ENCODE data around the gene ZNF765. TPM values are rescaled to one million over a fixed set of nuclear protein-coding genes. Genes with fewer than 3 reads are reported as not detected.
"Not testable (repeated sequence)": the region's sequence is repeated elsewhere in the genome, so short reads cannot be mapped to it uniquely, and the experiment has no call there.

Gene ZNF765
- polyA plus RNA-seq, 4 donors, result 10.2 to 15.7 (median 12.7) TPM

GRCh38 chr19:53420520-53421315 is 25.8 kb downstream of the ZNF765 start:
- not testable (repeated sequence) for DNase-seq (ENCODE audit: low read depth in 4 of 4, low spot score in 2 of 4)

DNA sequence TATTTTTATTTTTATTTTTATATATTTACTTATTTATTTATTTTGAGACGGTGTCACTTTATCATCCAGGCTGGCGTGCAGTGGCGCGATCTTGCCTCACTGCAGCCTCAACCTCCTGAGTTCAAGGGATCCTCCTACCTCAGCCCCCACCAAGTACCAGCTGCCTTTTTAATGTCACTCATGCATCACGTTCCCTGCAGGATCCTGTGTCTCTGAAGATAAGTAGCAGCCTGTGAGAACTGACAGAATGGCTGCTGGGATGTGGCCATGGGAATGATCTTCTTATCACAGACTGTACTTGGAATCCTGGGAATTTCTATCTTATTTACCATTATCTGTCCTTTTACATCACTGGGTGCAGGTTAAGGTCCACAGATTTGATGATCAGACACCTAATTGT is 27.6 kb downstream of the ZNF765 start:
- no peak for DNase-seq (ENCODE audit: low read depth in 4 of 4, low spot score in 2 of 4)

DNA sequence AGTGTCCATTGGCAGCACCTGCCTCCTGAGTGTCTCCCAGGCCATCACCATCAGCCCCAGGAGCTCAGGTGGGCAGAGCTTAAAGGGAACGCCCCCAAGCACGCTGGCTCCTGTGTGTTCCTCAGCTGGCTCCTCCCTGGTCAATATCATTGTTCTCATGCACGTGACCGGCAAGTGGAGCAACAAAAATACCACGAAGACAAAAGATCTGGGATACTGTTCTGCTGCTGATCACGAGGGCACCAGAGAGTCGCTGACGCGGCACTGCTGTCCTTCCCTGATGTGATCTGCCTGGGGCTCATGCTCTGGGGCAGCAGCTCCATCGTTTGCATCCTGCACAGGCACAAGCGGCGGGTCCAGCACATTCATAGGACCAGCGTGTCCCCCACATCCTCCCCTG is 28.1 kb downstream of the ZNF765 start:
- not testable (repeated sequence) for DNase-seq (ENCODE audit: low read depth in 4 of 4, low spot score in 2 of 4)

- DNase-seq (ENCODE audit: low read depth in 4 of 4, low spot score in 2 of 4), result not testable (repeated sequence)
Measured at GRCh38 chr19:53423680-53424079, 28.7 kb downstream of the ZNF765 start.

- DNase-seq (ENCODE audit: low read depth in 4 of 4, low spot score in 2 of 4), result peak in 3 of 4 donors; percentile 50 to 76 (median 53)
Measured at GRCh38 chr19:53424968-53425597, 30.1 kb downstream of the ZNF765 start.

DNA sequence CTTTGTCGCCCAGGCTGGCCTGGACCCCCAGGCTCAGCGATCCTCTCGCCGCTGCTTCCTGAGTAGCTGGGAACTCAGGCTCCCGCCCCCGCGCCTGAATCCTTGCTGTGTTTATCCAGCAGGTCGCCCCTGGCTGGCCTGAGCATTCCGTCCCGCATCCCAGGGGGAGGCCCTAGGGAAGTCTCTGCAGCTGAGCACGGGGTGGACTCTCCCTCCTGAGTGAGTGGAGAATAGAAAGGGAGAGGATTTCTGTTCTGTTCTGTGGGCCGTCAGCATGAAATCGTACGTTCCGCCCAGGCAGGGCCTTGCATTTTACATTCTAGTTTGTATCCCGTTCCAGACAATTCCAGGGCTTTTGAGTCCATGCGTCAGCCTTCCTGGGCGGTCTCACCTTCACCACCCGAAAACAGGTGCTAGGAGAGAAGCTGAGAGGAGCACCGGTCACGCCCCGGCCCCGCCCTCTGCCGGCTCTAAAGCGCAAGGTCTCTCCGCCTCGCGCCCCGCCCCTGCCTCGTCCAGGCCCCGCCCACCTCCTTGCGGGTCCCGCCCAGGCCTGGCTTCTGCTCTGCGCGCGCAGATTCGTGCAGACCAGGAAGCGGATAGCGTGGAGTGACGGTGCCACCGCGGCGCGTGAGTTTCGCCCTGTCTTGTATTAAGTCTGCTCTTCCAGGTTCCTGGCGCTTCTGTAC is 36.6 kb downstream of the ZNF765 start, which contains the start of gene ZNF761:
Gene ZNF761 (plus strand): TSS at position 586 of the 689 bp plus-strand sequence. CDS start 15,285 bp downstream, outside the sequence.
- peak; percentile 73 to 84 (median 84) for DNase-seq (ENCODE audit: low read depth in 4 of 4, low spot score in 2 of 4)

- no peak for DNase-seq (ENCODE audit: low read depth in 4 of 4, low spot score in 2 of 4)
Measured at GRCh38 chr19:53432088-53432661, 37.2 kb downstream of the ZNF765 start.

DNA sequence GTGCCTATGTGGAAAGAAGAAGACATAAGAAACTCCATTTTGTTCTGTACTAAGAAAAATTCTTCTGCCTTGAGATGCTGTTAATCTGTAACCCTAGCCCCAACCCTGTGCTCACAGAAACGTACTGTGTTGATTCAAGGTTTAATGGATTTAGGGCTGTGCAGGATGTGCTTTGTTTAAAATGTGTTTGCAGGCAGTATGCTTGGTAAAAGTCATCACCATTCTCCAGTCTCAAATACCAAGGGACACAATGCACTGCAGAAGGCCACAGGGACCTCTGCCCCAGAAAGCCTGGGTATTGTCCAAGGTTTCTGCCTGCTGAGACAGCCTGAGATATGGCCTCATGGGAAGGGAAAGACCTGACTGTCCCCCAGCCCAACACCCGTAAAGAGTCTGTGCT is 48.9 kb downstream of the ZNF765 start:
- DNase-seq (ENCODE audit: low read depth in 4 of 4, low spot score in 2 of 4), result not testable (repeated sequence)

GRCh38 chr19:53447196-53447595 is 52.2 kb downstream of the ZNF765 start:
- not testable (repeated sequence) for DNase-seq (ENCODE audit: low read depth in 4 of 4, low spot score in 2 of 4)

DNA sequence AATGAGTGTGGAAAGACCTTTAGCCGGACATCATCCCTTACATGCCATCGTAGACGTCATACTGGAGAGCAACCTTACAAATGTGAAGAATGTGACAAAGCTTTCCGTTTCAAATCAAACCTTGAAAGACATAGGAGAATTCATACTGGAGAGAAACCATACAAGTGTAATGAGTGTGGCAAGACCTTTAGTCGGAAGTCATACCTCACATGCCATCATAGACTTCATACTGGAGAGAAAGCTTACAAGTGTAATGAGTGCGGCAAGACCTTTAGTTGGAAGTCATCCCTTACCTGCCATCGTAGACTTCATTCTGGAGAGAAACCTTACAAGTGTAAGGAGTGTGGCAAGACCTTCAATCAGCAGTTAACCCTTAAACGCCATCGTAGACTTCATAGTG is 60.9 kb downstream of the ZNF765 start:
- DNase-seq (ENCODE audit: low read depth in 4 of 4, low spot score in 2 of 4), result no peak

GRCh38 chr19:53460131-53460721 is 65.3 kb downstream of the ZNF765 start:
- DNase-seq (ENCODE audit: low read depth in 4 of 4, low spot score in 2 of 4), result not testable (repeated sequence)

DNA sequence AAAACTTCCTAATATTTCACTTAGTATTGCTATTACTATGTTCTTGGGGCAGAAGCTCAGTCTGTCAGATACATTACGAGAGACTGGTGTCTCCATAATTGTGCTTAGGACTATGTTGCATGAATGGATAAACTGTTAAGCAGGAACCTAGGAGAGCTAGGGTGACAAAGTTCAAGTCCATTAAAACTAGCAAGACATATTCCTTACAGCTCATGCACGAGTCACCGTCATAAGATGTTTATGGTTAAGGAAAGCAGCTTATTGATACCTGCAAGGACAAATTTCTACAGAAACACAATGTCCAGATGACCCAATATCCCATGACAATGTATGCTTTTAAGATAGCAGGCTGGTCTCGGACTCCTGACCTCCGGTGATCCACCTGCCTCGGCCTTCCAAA is 66.9 kb downstream of the ZNF765 start:
- no peak for DNase-seq (ENCODE audit: low read depth in 4 of 4, low spot score in 2 of 4)

- DNase-seq (ENCODE audit: low read depth in 4 of 4, low spot score in 2 of 4), result no peak
Measured at GRCh38 chr19:53462861-53463260, 67.9 kb downstream of the ZNF765 start.

DNA sequence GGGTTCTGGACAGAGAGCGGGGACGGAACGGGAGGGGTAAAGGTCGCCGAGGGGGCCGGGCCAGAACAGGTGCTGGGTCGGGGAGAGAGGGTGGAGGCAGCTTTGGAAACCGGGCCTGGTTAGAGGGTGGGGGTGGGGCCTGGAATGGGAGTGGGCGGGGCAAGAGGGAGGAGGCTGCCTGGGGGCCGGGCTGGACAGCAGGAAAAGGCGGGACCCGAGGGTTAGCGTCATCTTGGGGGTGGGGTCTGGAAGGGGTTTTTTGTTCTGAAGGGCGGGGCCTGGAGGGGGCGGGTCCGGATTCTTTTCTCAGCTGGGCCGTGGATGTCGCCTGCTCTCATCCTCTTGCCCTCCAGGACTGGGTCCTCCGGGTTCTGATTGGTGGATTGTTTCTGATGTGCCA is 68.3 kb downstream of the ZNF765 start:
- peak in 1 of 4 donors; percentile 19 for DNase-seq (ENCODE audit: low read depth in 4 of 4, low spot score in 2 of 4)

- peak in 1 of 4 donors; percentile 4 for DNase-seq (ENCODE audit: low read depth in 4 of 4, low spot score in 2 of 4)
Measured at GRCh38 chr19:53466726-53467484, 72.0 kb downstream of the ZNF765 start.

GRCh38 chr19:53467485-53468262 is 72.7 kb downstream of the ZNF765 start, which contains the start of gene ZNF813:
Gene ZNF813 (plus strand): TSS chr19:53467733. CDS start chr19:53483823, 16,090 bp downstream.
- DNase-seq (ENCODE audit: low read depth in 4 of 4, low spot score in 2 of 4), result peak; percentile 76 to 85 (median 81)

GRCh38 chr19:53468628-53469027 is 73.7 kb downstream of the ZNF765 start:
- not testable (repeated sequence) for DNase-seq (ENCODE audit: low read depth in 4 of 4, low spot score in 2 of 4)

GRCh38 chr19:53471916-53472315 is 77.0 kb downstream of the ZNF765 start:
- no peak for DNase-seq (ENCODE audit: low read depth in 4 of 4, low spot score in 2 of 4)

DNA sequence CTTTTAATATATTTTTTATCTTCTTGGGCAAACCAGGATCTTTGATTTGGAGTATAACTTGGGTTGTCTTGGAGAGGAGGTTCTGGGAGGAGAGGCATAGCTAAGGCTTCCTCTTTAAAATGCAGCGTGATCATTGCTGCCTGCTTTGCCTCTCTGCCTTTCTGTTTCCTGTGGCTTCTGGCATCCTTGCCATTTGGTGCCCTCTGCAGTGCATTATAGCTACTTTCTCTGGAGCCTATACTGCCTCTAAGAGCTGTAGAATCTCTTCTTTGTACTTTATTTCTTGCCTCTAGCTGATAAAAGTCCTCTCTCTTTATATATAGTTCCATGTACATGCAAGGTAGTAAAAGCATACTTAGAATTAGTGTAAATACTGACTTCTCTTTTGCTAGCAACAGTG is 79.9 kb downstream of the ZNF765 start:
- not testable (repeated sequence) for DNase-seq (ENCODE audit: low read depth in 4 of 4, low spot score in 2 of 4)

Measured in left renal cortex interstitium (tissue), 4 donors.